Neural crest cell (in vitro differentiated cells): ENCODE data around the gene DNM3. TPM values are rescaled to one million over a fixed set of nuclear protein-coding genes. Genes with fewer than 3 reads are reported as not detected.

Experiments used
- DNase-seq: peaks from one replicate; pipeline ENCODE4 v3.0.0; 2021; ENCODE audit warnings: low read depth, mixed read lengths, low spot score
- H3K27ac Mint-ChIP-seq: one replicate; pipeline ENCODE4 v1.8.0; 2021; ENCODE audit warnings: mild to moderate bottlenecking, mixed read lengths; ENCODE audit not compliant: unreplicated experiment
- H3K27me3 Mint-ChIP-seq: 2 replicates; pipeline ENCODE4 v1.8.0; 2021; ENCODE audit warnings: low read depth, mild to moderate bottlenecking, mixed read lengths
- H3K36me3 Mint-ChIP-seq: 2 replicates; pipeline ENCODE4 v1.8.0; 2021; ENCODE audit warnings: low read depth, mild to moderate bottlenecking, mixed read lengths
- H3K4me1 Mint-ChIP-seq: 2 replicates; pipeline ENCODE4 v1.8.0; 2021; ENCODE audit warnings: mixed read lengths
- H3K4me3 Mint-ChIP-seq: one replicate; pipeline ENCODE4 v1.8.0; 2021; ENCODE audit warnings: mild to moderate bottlenecking, mixed read lengths
- H3K9me3 Mint-ChIP-seq: 2 replicates; pipeline ENCODE4 v1.8.0; 2021; ENCODE audit warnings: mixed read lengths
- total RNA-seq: library from RNA; stranded (reverse); gene quantifications from 2 replicates; pipeline ENCODE4 v1.2.1, GENCODE V29; 2021
- TF ChIP-seq, protein P1 (sequence below): fragments of 200-600 bp; sonication (generic); conservative IDR thresholded peaks from 2 replicates; pipeline ENCODE4 v1.5.0; 2021; ENCODE audit warnings: antibody characterized with exemption, mild to moderate bottlenecking

The DNM3 gene
- total RNA-seq, 1 donor from 2014 or later, result 3.5 TPM

DNA sequence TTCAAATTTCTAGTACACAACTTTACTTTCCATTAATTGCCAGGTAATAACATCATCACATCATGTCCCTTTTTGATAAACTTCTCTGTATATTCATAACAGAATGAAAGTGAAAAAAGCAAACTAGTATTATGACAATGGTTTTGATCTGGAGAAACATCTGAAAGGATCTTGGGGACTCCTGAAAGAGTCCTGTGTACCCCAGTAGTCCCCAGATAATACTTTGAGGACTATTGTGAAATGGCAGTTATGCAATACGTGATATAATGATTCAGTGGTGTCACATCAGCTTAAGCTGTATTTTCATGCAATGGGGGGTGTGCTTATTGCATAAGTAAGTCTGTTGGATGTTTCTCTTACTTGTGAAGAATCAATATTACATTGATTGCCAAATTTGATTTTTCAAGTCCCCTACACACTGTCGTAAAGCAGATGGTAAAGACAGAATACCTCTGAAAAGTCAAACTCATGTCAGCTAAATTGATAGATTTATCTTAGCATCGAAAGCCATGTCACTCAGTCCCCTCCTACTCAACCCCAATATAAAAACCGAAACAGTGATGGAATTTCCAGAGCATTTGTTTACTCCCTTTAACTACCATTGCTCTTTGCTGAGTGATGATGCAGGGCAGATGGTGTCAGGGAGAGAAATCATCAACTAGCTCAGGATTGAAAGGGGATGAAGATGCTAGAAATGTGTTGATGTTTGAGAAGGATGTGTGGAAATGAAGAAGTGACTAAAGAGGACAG, 432.5 kb downstream of the DNM3 start:
- H3K27ac Mint-ChIP-seq, result no peak overlapping the region
- no peaks in the 10 kb centered on the region for H3K27me3 Mint-ChIP-seq
- no peak for DNase-seq
- TF ChIP-seq, protein P1, sequence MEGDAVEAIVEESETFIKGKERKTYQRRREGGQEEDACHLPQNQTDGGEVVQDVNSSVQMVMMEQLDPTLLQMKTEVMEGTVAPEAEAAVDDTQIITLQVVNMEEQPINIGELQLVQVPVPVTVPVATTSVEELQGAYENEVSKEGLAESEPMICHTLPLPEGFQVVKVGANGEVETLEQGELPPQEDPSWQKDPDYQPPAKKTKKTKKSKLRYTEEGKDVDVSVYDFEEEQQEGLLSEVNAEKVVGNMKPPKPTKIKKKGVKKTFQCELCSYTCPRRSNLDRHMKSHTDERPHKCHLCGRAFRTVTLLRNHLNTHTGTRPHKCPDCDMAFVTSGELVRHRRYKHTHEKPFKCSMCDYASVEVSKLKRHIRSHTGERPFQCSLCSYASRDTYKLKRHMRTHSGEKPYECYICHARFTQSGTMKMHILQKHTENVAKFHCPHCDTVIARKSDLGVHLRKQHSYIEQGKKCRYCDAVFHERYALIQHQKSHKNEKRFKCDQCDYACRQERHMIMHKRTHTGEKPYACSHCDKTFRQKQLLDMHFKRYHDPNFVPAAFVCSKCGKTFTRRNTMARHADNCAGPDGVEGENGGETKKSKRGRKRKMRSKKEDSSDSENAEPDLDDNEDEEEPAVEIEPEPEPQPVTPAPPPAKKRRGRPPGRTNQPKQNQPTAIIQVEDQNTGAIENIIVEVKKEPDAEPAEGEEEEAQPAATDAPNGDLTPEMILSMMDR, result no peak
- no peaks in the 10 kb centered on the region for H3K36me3 Mint-ChIP-seq
- H3K4me3 Mint-ChIP-seq, result no peak overlapping the region
- peaks cover 11% of the 10 kb centered on the region for H3K4me1 Mint-ChIP-seq
- H3K9me3 Mint-ChIP-seq, result no peaks in the 10 kb centered on the region

DNA sequence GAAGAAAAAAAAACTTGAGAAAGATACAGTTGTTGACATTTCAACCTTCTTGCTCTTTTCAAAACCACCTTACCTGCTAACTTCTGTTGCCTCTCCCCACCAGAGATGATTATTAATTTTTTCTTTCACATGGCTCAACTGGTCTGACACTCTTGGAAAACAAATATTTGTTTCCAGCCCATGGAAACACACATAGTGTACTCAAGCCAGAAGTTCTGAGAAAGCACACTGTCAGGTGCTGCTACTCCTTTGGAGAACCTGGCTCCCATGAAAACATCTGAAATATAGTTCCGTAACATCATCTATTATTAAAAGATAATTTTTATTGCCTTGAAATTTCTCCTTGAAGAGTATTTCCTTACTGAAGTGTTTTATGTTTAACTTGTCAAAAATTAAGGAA, 434.2 kb downstream of the DNM3 start:
- TF ChIP-seq, protein P1, result no peak
- H3K27me3 Mint-ChIP-seq, result no peaks in the 10 kb centered on the region
- H3K4me1 Mint-ChIP-seq, result peaks cover 15% of the 10 kb centered on the region
- H3K36me3 Mint-ChIP-seq, result no peaks in the 10 kb centered on the region
- H3K9me3 Mint-ChIP-seq, result peaks cover 2% of the 10 kb centered on the region
- no peak for DNase-seq
- H3K27ac Mint-ChIP-seq, result no peak overlapping the region
- no peak overlapping the region for H3K4me3 Mint-ChIP-seq

DNA sequence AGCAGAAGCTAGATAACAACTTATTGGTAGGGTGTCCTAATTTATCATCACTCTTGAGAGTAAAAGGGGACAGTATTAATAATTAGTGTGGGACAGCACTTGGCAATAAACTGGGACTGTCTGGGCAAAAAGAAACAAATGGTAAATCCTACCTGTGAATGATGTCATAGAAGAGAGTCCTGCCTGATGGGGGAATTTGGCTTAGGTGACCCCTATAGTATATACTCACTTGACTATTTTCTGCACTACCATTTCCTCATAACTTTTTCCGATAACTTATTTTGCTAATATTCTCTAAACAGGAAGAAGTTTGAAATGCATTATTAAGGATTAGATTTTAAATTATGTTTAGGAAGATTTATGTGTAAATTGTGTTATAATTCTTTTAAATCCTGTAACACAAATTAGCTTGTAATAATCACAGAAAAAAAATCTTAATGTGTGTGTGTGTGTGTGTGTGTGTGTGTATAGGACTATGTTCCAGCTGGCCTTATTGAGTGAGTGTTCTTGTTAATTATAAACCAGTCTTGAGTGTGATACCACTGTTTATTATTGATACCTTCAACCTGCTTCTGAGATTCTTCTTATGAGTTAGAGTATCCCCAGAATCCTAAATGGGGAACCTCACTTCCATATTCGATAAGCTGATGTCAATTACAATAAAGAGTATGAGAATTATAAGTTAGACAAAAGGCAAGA, 435.0 kb downstream of the DNM3 start:
- Mint-ChIP-seq H3K36me3 (no peaks in the 10 kb centered on the region), H3K9me3 (peaks cover 6% of the 10 kb centered on the region), H3K27ac (no peak overlapping the region), H3K27me3 (no peaks in the 10 kb centered on the region), H3K4me3 (no peak overlapping the region), H3K4me1 (peaks cover 11% of the 10 kb centered on the region)
- TF ChIP-seq, protein P1, result no peak
- no peak for DNase-seq

DNA sequence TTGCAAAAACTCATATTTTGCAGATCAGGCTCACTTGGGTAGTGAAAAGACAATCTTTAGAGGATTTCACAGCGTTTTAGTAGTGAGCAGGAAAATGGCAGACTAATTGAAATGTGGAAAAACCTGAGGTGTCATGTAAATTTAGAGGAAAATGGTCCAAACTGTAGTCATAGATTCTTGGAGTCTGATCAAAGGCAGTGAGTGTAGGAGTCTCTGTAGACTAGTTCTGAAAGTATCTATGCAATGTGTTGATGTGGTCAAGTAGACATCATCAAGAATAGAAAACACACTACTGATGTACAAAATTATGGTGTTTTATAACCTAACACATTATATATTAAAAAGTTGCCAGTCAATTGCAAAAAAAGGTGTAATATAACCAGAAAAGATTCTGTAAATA, 436.0 kb downstream of the DNM3 start:
- Mint-ChIP-seq H3K27me3 (no peaks in the 10 kb centered on the region), H3K27ac (no peak overlapping the region), H3K4me1 (peaks cover 11% of the 10 kb centered on the region), H3K9me3 (peaks cover 6% of the 10 kb centered on the region), H3K36me3 (no peaks in the 10 kb centered on the region), H3K4me3 (no peak overlapping the region)
- no peak for DNase-seq
- TF ChIP-seq, protein P1, result no peak

DNA sequence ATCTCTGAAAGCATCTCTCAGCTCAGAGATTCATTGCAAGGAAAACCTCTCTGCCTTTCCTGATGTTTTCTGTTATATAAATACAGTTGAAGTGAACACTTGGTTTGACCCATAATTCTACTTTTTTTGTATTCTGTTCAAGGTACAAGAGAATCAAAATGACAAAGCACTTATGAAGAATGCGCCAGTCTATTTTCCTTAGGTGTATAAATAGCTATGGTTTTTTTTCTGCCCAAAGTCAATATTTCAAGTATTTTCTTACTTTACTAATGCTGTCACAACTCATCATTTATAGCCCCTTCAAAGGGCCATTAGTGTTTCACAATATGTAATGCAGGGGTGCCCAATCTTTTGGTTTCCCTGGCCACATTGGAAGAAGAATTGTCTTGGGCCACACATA, 436.7 kb downstream of the DNM3 start:
- H3K27me3 Mint-ChIP-seq, result no peaks in the 10 kb centered on the region
- H3K27ac Mint-ChIP-seq, result no peak overlapping the region
- H3K9me3 Mint-ChIP-seq, result peaks cover 6% of the 10 kb centered on the region
- no peak for DNase-seq
- TF ChIP-seq, protein P1, result no peak
- no peak overlapping the region for H3K4me3 Mint-ChIP-seq
- peaks cover 11% of the 10 kb centered on the region for H3K4me1 Mint-ChIP-seq
- H3K36me3 Mint-ChIP-seq, result no peaks in the 10 kb centered on the region
